ENCODE data around the gene SAMSN1.

DNA sequence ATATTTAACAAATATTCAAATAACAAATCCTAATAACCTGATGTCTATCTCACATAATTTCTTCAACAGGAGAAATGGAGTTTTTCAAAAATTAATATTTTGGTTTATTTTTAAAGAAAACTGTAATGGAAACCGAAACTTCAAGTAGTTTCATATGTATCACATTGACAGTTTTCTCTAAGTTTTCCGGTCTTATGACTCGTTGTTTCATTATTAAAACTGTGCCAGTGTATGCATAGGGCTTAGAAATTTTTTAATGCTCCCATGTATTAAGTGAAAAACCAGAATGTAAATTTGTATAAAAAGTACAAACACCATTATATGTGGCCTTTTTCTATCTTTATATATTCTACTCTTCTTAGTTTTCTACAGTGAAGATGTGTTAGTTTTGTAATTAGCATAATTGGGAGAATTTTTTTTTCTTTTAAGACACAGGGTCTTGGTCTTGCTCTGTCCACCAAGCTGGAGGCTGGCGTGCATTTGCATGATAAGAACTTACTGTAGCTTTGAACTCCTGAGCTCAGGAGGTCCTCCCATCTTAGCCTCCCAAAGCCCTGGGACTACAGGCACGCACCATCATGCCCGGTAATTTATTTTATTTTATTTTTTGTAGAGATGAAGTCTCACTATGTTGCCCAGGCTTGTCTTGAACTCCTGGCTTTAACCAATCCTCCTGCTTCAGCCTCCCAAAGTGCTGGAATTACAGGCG lies 43.9 kb upstream of the SAMSN1 start:
- TF ChIP-seq FOSL2 (IDR thresholded peaks at IDR 0.05; ENCODE audit: borderline replicate concordance, low read depth) (no peak), MAX (IDR thresholded peaks at IDR 0.05; ENCODE audit: low read depth) (no peak), FOXM1 (IDR thresholded peaks at IDR 0.05; ENCODE audit: low read depth) (no peak), RAD21 (IDR thresholded peaks at IDR 0.05; ENCODE audit: low read length) (no peak), YY1 (IDR thresholded peaks at IDR 0.05; ENCODE audit: low read depth) (no peak), EP300 (IDR thresholded peaks at IDR 0.05; ENCODE audit: borderline replicate concordance in 1 of 2, low read depth in 1 of 2, low read length in 1 of 2) (no peak), MXI1 (IDR thresholded peaks at IDR 0.05; ENCODE audit: low read depth, low read length) (no peak), POLR2AphosphoS5 (IDR thresholded peaks at IDR 0.05; ENCODE audit: low read depth, low read length) (no peak)
- TF ChIP-seq, protein P1, sequence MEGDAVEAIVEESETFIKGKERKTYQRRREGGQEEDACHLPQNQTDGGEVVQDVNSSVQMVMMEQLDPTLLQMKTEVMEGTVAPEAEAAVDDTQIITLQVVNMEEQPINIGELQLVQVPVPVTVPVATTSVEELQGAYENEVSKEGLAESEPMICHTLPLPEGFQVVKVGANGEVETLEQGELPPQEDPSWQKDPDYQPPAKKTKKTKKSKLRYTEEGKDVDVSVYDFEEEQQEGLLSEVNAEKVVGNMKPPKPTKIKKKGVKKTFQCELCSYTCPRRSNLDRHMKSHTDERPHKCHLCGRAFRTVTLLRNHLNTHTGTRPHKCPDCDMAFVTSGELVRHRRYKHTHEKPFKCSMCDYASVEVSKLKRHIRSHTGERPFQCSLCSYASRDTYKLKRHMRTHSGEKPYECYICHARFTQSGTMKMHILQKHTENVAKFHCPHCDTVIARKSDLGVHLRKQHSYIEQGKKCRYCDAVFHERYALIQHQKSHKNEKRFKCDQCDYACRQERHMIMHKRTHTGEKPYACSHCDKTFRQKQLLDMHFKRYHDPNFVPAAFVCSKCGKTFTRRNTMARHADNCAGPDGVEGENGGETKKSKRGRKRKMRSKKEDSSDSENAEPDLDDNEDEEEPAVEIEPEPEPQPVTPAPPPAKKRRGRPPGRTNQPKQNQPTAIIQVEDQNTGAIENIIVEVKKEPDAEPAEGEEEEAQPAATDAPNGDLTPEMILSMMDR (IDR thresholded peaks at IDR 0.05), result no peak

All from SK-N-SH (cell line).